BLaER1 (cell line): ENCODE data around the gene EZR.
A peak's percentile ranks its signal among the peaks of the same experiment; 100 is the strongest.

ENCODE experiments used
- H3K27ac ChIP-seq: shearing (Covaris generic); formaldehyde crosslinking; 2 replicates; pipeline ENCODE4 v1.8.1; 2022
- H3K27me3 ChIP-seq: shearing (Covaris generic); formaldehyde crosslinking; 2 replicates; pipeline ENCODE4 v1.8.1; 2022
- H3K36me3 ChIP-seq: shearing (Covaris generic); formaldehyde crosslinking; 2 replicates; pipeline ENCODE4 v1.8.1; 2022
- H3K4me1 ChIP-seq: shearing (Covaris generic); formaldehyde crosslinking; 2 replicates; pipeline ENCODE4 v1.8.1; 2022
- H3K4me2 ChIP-seq: shearing (Covaris generic); formaldehyde crosslinking; 2 replicates; pipeline ENCODE4 v1.8.1; 2022
- H3K4me3 ChIP-seq: shearing (Covaris generic); formaldehyde crosslinking; 2 replicates; pipeline ENCODE4 v1.8.1; 2022
- H3K9ac ChIP-seq: shearing (Covaris generic); formaldehyde crosslinking; 2 replicates; pipeline ENCODE4 v1.8.1; 2022
- H3K9me3 ChIP-seq: shearing (Covaris generic); formaldehyde crosslinking; 2 replicates; pipeline ENCODE4 v1.8.1; 2022
- H4K20me1 ChIP-seq: shearing (Covaris generic); formaldehyde crosslinking; 2 replicates; pipeline ENCODE4 v1.8.1; 2022
- Cebpa-rat ChIP-seq: shearing (Covaris generic); IDR thresholded peaks from 2 replicates; pipeline ENCODE4 v1.8.1; 2022

EZR gene

DNA sequence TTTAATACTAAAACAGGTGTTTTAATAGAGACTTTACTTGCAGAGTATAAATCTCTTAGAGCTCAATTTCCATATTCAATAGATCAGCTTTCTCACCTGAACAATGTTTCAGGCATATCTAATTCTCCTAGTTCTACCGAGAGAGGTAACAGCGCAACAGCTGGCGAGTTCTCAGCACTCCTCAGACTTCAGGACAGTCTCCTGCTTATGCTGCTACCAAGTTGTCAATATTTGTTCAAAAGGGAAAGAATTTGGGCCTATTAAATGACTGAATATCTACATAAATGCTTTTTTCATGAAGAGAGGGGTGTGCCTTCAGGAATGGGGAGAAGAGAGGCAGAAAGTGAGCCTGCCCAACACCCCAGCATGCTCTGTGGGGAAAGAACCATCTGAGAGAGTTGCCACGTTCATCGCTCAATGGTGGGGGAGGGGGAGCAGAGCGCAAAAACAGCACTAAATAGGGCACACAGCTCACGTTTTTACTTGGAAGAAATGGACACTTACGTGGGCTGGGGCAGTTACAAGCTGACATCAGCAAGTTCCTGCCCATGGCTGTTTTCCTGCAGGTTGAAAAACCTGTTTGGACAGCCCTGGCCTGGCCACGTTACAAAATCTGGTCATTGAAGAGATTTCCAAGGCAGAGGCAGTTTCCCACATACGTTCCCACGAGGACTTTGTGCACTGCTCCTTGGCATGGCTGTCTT lies 38.0 kb downstream of the EZR start:
- Histone ChIP-seq H3K27ac (no peak overlapping the region), H3K36me3 (peaks cover 100% of the 10 kb centered on the region), H3K4me2 (no peak overlapping the region), H3K27me3 (no peaks in the 10 kb centered on the region), H3K4me1 (no peaks in the 10 kb centered on the region), H3K9me3 (no peaks in the 10 kb centered on the region), H4K20me1 (peaks cover 70% of the 10 kb centered on the region), H3K9ac (no peak overlapping the region), H3K4me3 (no peak overlapping the region)
- no peak for TF ChIP-seq Cebpa-rat

DNA sequence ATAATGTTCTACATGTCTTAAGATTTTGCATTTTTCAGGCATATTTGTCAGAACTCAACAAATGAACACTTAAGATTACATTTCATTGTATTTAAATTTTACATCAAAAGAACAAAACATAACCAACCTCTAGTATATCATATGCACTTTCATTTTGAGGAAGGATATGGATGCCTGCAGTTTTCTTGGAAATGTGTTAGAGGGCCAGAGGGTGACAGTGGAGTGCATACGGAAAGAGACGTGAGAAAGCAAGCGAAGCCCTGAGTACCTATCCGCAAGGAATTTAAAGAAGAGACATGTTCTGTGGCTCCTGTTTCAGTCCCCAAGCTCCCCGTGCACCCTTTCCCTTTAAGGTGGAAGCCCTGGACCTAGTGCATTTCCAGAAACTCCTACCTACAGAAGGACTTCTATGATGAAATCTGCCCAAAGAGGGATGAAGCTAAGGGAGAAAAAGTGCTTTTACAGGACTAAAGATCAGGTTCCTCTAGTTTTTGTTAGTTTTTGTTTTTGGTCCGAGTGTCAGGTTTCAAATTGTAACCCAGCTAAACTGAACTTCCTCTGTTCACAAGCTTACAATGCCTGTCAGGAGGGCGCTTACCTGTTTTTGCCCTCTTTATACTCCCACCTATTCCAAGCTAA lies 38.8 kb downstream of the EZR start:
- no peaks in the 10 kb centered on the region for H3K27me3 ChIP-seq
- H3K9me3 ChIP-seq, result no peaks in the 10 kb centered on the region
- H4K20me1 ChIP-seq, result peaks cover 68% of the 10 kb centered on the region
- no peaks in the 10 kb centered on the region for H3K4me1 ChIP-seq
- H3K27ac ChIP-seq, result no peak overlapping the region
- no peak overlapping the region for H3K4me2 ChIP-seq
- no peak overlapping the region for H3K4me3 ChIP-seq
- no peak for TF ChIP-seq Cebpa-rat
- peaks cover 100% of the 10 kb centered on the region for H3K36me3 ChIP-seq
- H3K9ac ChIP-seq, result no peak overlapping the region

DNA sequence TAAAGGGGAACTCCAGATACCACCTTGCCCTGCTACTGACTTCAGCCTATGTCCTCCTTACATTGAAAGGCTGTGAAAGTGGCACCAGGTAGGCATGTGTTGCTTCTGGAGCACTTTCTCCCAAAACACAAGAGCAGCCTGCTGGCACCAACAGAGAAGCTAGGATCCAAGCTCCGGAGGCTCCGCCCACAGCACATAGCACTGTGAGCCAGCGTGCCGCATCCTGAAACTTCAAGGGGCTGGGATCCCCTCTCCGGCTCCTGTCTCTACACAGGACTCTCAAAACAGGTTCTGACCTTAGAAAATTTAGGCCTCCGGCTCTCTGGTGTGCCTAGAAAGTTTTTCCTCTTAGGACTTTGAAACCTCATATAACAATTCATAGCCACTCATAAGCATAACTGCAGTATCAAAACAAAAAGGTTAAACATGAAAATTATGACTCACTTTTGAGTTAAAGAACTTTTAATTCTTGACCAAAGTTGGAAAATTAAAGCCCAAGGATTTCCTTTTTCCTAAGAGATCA lies 41.1 kb downstream of the EZR start:
- Histone ChIP-seq H3K27ac (no peak overlapping the region), H3K27me3 (no peaks in the 10 kb centered on the region), H3K4me3 (no peak overlapping the region)

DNA sequence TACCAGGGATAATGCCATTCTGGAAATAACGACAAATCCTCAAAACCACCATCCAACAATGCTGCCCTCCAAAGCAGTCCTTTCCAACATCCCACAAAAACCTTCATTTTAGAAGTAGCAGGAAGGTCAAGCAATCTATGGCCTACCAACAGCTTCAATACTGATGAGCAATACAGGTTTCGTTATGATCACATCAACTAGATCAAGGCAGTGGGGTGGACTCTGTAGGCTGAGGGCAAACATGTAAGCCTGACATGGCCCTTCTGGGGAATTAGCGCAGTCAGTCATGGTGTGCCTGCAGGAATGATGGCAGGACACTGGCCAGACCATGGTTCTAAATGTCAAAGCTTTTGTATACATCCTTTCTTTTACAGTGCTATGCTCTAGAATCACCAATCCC lies 41.7 kb downstream of the EZR start:
- TF ChIP-seq Cebpa-rat, result no peak
- Histone ChIP-seq H3K4me3 (no peak overlapping the region), H3K36me3 (peaks cover 100% of the 10 kb centered on the region), H3K4me1 (peaks cover 19% of the 10 kb centered on the region), H3K4me2 (no peak overlapping the region), H4K20me1 (peaks cover 63% of the 10 kb centered on the region), H3K27me3 (no peaks in the 10 kb centered on the region), H3K9me3 (no peaks in the 10 kb centered on the region), H3K9ac (no peak overlapping the region), H3K27ac (no peak overlapping the region)

More for the DNA sequence above, 41.1 kb downstream of the EZR start:
- H3K4me2 ChIP-seq, result no peak overlapping the region
- peaks cover 13% of the 10 kb centered on the region for H3K4me1 ChIP-seq
- H3K9ac ChIP-seq, result no peak overlapping the region
- H3K36me3 ChIP-seq, result peaks cover 100% of the 10 kb centered on the region
- no peaks in the 10 kb centered on the region for H3K9me3 ChIP-seq
- peaks cover 63% of the 10 kb centered on the region for H4K20me1 ChIP-seq
- TF ChIP-seq Cebpa-rat, result no peak

DNA sequence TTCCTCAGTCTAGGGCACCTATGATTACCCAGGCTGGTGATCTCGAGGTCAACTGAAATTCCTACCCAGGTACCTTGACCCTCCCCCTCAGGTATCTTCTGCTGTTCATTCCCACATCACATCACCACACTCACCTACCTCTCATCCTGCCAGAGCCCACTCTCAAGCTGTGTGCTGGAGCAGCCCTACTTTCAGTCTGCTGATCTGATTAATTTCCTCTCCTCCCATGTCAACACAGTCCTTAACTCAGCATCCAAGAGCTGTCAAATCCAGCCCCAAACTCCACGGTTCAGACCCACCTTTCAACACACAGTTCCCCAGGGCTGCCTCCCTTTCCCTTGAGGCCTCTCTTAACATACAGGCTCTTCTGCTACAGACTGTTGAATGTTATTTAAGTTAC lies 42.4 kb downstream of the EZR start:
- H3K9me3 ChIP-seq, result no peaks in the 10 kb centered on the region
- no peak for TF ChIP-seq Cebpa-rat
- no peaks in the 10 kb centered on the region for H3K27me3 ChIP-seq
- H4K20me1 ChIP-seq, result peaks cover 63% of the 10 kb centered on the region
- H3K4me2 ChIP-seq, result no peak overlapping the region
- peaks cover 100% of the 10 kb centered on the region for H3K36me3 ChIP-seq
- H3K27ac ChIP-seq, result no peak overlapping the region
- peaks cover 26% of the 10 kb centered on the region for H3K4me1 ChIP-seq
- no peak overlapping the region for H3K4me3 ChIP-seq
- H3K9ac ChIP-seq, result no peak overlapping the region

DNA sequence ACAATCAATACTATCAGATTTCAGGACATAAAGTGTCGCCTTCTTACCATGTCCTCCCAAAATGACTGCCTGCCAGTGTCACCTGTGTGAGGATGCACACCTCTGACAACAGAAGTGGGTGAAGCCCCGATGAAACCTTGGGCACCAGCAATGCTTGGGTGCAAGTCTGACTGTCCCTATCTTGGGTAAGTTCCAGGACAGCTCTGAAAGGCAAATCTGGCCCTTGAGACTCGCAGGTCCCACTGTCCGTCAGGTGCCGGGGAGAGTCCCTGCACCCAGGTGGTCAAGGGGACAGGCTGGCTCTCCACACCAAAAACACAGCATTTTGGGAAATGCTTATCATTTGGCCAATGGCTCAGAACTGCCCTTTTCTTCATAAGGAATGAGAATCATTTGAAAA lies 43.3 kb downstream of the EZR start:
- TF ChIP-seq Cebpa-rat, result no peak

DNA sequence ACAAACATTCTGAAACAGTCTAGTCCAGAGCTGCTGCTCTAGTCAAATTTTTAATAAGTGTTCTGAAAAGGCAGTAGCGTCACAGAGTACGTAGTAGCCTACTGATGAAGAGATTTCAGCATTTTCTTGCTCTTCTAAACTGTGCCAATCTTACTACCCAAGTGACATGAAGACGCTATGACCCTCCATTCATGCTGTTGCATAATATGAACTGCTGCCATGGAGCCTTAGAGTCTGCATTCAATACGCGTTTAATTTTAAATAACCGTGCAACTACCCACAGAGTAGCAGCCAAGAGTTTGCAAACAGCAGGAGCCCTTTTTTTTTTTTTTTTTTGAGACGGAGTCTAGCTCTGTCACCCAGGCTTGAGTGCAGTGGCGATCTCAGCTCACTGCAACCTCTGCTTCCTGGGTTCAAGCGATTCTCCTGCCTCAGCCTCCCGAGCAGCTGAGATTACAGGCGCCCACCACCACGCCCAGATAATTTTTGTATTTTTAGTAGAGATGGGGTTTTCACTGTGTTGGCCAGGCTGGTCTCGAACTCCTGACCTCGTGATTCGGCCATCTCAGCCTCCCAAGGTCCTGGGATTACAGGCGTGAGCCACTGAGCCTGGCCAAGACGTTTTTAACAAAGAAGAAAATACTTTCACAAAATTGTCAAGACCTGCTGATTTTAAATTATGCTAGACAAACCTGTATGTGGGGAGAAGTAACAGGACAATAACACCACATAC lies 44.3 kb downstream of the EZR start:
- H3K4me1 ChIP-seq, result peaks cover 45% of the 10 kb centered on the region
- H3K27me3 ChIP-seq, result no peaks in the 10 kb centered on the region
- no peak overlapping the region for H3K27ac ChIP-seq
- no peak overlapping the region for H3K4me2 ChIP-seq
- no peak overlapping the region for H3K4me3 ChIP-seq
- no peaks in the 10 kb centered on the region for H3K9me3 ChIP-seq
- H3K9ac ChIP-seq, result no peak overlapping the region
- no peak for TF ChIP-seq Cebpa-rat
- H4K20me1 ChIP-seq, result peaks cover 72% of the 10 kb centered on the region
- H3K36me3 ChIP-seq, result peaks cover 95% of the 10 kb centered on the region

More for the DNA sequence above, 43.3 kb downstream of the EZR start:
- H3K4me3 ChIP-seq, result no peak overlapping the region
- H3K9me3 ChIP-seq, result no peaks in the 10 kb centered on the region
- H3K36me3 ChIP-seq, result peaks cover 95% of the 10 kb centered on the region
- H3K4me1 ChIP-seq, result peaks cover 35% of the 10 kb centered on the region
- H4K20me1 ChIP-seq, result peaks cover 70% of the 10 kb centered on the region
- no peaks in the 10 kb centered on the region for H3K27me3 ChIP-seq
- H3K27ac ChIP-seq, result no peak overlapping the region
- H3K9ac ChIP-seq, result no peak overlapping the region
- no peak overlapping the region for H3K4me2 ChIP-seq

DNA sequence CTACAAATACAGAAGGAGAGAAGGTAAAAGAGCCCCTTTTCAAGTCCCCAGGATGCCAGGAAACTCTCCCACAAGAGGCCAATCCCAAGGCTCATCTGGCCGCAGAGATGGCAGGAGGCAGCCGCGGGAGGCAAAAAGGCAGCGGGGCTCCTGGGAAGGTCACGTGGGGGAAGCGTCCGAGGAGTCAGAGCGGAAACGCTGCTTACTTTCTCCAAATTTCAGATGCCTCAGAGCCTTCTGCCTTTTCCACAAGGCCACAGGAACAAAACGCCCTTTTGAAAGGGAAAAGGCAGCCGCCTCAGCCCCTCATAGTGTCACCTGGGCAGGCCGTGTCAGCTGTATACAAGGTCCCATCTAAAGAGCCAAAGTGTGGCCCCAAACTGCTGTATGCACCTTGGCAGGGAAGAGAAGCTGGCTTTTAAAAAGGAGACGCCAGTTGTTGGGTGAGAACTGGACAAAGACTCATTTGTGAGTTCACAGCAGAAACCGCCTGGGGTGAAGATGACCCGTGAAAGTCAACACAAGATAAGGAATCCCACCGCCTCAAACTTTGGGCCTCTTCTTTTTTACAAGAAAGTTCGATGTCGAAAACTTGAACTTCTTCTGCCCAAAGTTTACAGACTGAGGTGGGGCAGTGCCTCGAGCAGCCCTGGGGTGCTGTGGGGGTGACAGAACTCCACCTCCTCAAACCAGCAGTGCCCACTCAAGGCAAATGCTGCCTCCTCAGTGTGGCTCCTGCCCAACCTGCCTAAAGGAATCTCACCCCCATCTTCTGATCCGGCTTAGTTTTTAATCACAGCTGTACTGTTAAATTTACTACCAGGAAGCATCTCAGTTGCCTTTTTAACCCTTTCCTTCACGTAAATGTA lies 45.4 kb downstream of the EZR start:
- Histone ChIP-seq H3K36me3 (peaks cover 95% of the 10 kb centered on the region), H3K4me2 (0 out of 2 replicates have a peak overlapping the region, but pooled peaks have one; percentile 86), H3K9ac (no peak overlapping the region), H4K20me1 (peaks cover 79% of the 10 kb centered on the region), H3K9me3 (no peaks in the 10 kb centered on the region), H3K4me3 (no peak overlapping the region), H3K27ac (peak overlapping the region; percentile 16; the same call in 1 of the 2 replicates), H3K27me3 (no peaks in the 10 kb centered on the region), H3K4me1 (peaks cover 55% of the 10 kb centered on the region)
- no peak for TF ChIP-seq Cebpa-rat

DNA sequence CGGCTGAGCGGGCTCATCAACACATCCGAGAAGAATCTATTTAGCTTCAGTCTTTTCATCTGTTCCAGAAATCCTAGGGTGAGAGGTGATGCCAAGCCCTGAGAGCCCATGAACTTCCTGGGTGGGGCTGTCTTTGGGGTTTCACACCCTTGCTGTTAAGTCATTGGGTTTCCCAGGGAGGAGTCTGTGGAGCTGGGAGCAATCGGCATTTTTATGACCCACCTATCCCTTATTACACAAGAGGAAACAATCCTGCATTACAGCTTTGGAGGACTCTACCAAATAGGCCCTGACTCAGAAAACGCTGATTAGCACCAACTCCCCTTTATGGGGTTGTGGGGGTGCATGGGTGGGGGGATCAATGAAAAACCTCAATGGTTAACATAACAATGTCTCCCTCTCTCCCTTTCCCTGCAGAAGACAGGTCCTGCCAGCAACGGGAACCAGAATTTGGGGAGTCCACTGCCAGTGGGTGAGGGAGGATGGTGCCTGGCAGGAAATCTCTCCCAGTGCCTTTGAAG lies 46.3 kb downstream of the EZR start:
- Histone ChIP-seq H3K4me3 (no peak overlapping the region), H3K9me3 (no peaks in the 10 kb centered on the region), H3K4me1 (peaks cover 65% of the 10 kb centered on the region), H4K20me1 (peaks cover 80% of the 10 kb centered on the region), H3K27ac (no peak overlapping the region; the same call in 1 of the 2 replicates), H3K27me3 (no peaks in the 10 kb centered on the region), H3K4me2 (peak overlapping the region; percentile 86), H3K36me3 (peaks cover 95% of the 10 kb centered on the region), H3K9ac (no peak overlapping the region)
- no peak for TF ChIP-seq Cebpa-rat
